Nephron (organoid): ENCODE data around the gene GMIP.

ENCODE experiments used
- H3K27ac Mint-ChIP-seq, 3 experiments: 2 replicates each; pipeline ENCODE4 v1.8.0; 2020; ENCODE audit warnings: mixed read lengths in 3 of 3, mild to moderate bottlenecking in 2 of 3, moderate library complexity in 1 of 3
- H3K27me3 Mint-ChIP-seq: 2 replicates; pipeline ENCODE4 v1.8.0; 2021; ENCODE audit warnings: low read depth, mild to moderate bottlenecking, moderate library complexity, mixed read lengths
- H3K36me3 Mint-ChIP-seq: 2 replicates; pipeline ENCODE4 v1.8.0; 2020; ENCODE audit warnings: low read depth, mixed read lengths
- H3K4me1 Mint-ChIP-seq: 2 replicates; pipeline ENCODE4 v1.8.0; 2020; ENCODE audit warnings: mixed read lengths
- H3K4me3 Mint-ChIP-seq, 3 experiments: 2 replicates each; pipeline ENCODE4 v1.8.0; 2020; ENCODE audit warnings: mild to moderate bottlenecking in 3 of 3, mixed read lengths in 3 of 3, moderate library complexity in 2 of 3
- H3K9me3 Mint-ChIP-seq: 2 replicates; pipeline ENCODE4 v1.8.0; 2020; ENCODE audit warnings: mixed read lengths
- CTCF ChIP-seq, 3 experiments: fragments of 200-600 bp; sonication (generic); IDR thresholded peaks; one replicate each; pipeline ENCODE4 v1.5.0; 2021; ENCODE audit warnings: antibody characterized with exemption in 3 of 3; ENCODE audit not compliant: unreplicated experiment in 3 of 3

Gene GMIP

GRCh38 chr19:19582471-19582870 is 61.0 kb downstream of the GMIP start:
- Mint-ChIP-seq H3K36me3 (no peaks in the 10 kb centered on the region), H3K27ac (no peak overlapping the region), H3K9me3 (no peaks in the 10 kb centered on the region), H3K27me3 (no peaks in the 10 kb centered on the region), H3K4me3 (no peak overlapping the region), H3K4me1 (no peaks in the 10 kb centered on the region)
- TF ChIP-seq CTCF (IDR thresholded peaks at IDR 0.05; ENCODE audit: unreplicated experiment in 3 of 3) = no peak

- Mint-ChIP-seq H3K9me3 (no peaks in the 10 kb centered on the region), H3K27me3 (no peaks in the 10 kb centered on the region), H3K36me3 (no peaks in the 10 kb centered on the region), H3K27ac (no peak overlapping the region), H3K4me3 (no peak overlapping the region), H3K4me1 (no peaks in the 10 kb centered on the region)
- TF ChIP-seq CTCF (IDR thresholded peaks at IDR 0.05; ENCODE audit: unreplicated experiment in 3 of 3) = no peak
Measured at GRCh38 chr19:19581391-19581790, 62.1 kb downstream of the GMIP start.

- H3K4me3 Mint-ChIP-seq = no peak overlapping the region
Measured at GRCh38 chr19:19580418-19580817, 63.0 kb downstream of the GMIP start.

GRCh38 chr19:19579533-19580361 is 63.7 kb downstream of the GMIP start:
- no peaks in the 10 kb centered on the region for H3K36me3 Mint-ChIP-seq
- no peaks in the 10 kb centered on the region for H3K4me1 Mint-ChIP-seq
- no peak overlapping the region for H3K27ac Mint-ChIP-seq
- H3K9me3 Mint-ChIP-seq = no peaks in the 10 kb centered on the region
- no peak overlapping the region for H3K4me3 Mint-ChIP-seq
- no peak for TF ChIP-seq CTCF (IDR thresholded peaks at IDR 0.05; ENCODE audit: unreplicated experiment in 3 of 3)
- H3K27me3 Mint-ChIP-seq = no peaks in the 10 kb centered on the region

More at GRCh38 chr19:19580418-19580817, 63.0 kb downstream of the GMIP start:
- TF ChIP-seq CTCF (IDR thresholded peaks at IDR 0.05; ENCODE audit: unreplicated experiment in 3 of 3) = no peak
- Mint-ChIP-seq H3K4me1 (no peaks in the 10 kb centered on the region), H3K36me3 (no peaks in the 10 kb centered on the region), H3K27me3 (no peaks in the 10 kb centered on the region), H3K9me3 (no peaks in the 10 kb centered on the region), H3K27ac (no peak overlapping the region)
